Activated CD4-positive, alpha-beta memory T cell treated with anti-CD3 and anti-CD28 coated beads, Interleukin-2, amount 10 ng/mL, durations not matched to agents 7 days and 5 days (primary cell): ENCODE measurements around the gene S100A16. TPM values are rescaled to one million over a fixed set of nuclear protein-coding genes. Genes with fewer than 3 reads are reported as not detected.
A peak's percentile ranks its signal among the peaks of the same experiment; 100 is the strongest.

ENCODE experiments used
- CTCF ChIA-PET: fragments of 350-600 bp; sonication (Branson Sonifier 250); formaldehyde crosslinking; loops from one replicate; lab custom pipeline; 2021; ENCODE audit warnings: antibody characterized with exemption, inconsistent platforms; lab: Charles Lee
- POLR2A ChIA-PET: fragments of 350-600 bp; sonication (Branson Sonifier 250); formaldehyde crosslinking; loops from one replicate; lab custom pipeline; 2021; ENCODE audit warnings: antibody characterized with exemption; lab: Charles Lee
- DNase-seq: peaks from one replicate; pipeline ENCODE4 v3.0.0-alpha.2; 2020
- H3K27ac Mint-ChIP-seq: one replicate; pipeline ENCODE4 v1.8.0; 2021; ENCODE audit warnings: mild to moderate bottlenecking, mixed read lengths
- H3K27me3 Mint-ChIP-seq: one replicate; pipeline ENCODE4 v1.8.0; 2021; ENCODE audit warnings: mixed read lengths
- H3K36me3 Mint-ChIP-seq: one replicate; pipeline ENCODE4 v1.8.0; 2021; ENCODE audit warnings: low read depth, mixed read lengths
- H3K4me1 Mint-ChIP-seq: one replicate; pipeline ENCODE4 v1.8.0; 2021; ENCODE audit warnings: mixed read lengths
- H3K4me3 Mint-ChIP-seq: one replicate; pipeline ENCODE4 v1.8.0; 2021; ENCODE audit warnings: mild to moderate bottlenecking, mixed read lengths
- H3K9me3 Mint-ChIP-seq: one replicate; pipeline ENCODE4 v1.8.0; 2021; ENCODE audit warnings: mixed read lengths
- total RNA-seq, 2 experiments: library from RNA; stranded (reverse); gene quantifications; one replicate each; pipeline ENCODE4 v1.2.3, GENCODE V29; 2021

S100A16 gene
- not detected for total RNA-seq

- no peaks in the 10 kb centered on the region for H3K9me3 Mint-ChIP-seq
- ChIA-PET CTCF (interaction anchor here (1.8 kb wide), 1 partner anchor 9 kb away, joined by 6 read pairs; no protein-coding TSS in a partner anchor), POLR2A (no interaction called here)
- DNase-seq, result no peak
- peaks cover 4% of the 10 kb centered on the region for H3K4me1 Mint-ChIP-seq
- H3K36me3 Mint-ChIP-seq, result no peaks in the 10 kb centered on the region
- H3K27me3 Mint-ChIP-seq, result no peaks in the 10 kb centered on the region
- no peak within 1 kb of the TSS for H3K27ac Mint-ChIP-seq
- no peak within 1 kb of the TSS for H3K4me3 Mint-ChIP-seq
Observed at GRCh38 chr1:153612755-153613331, at the start of gene S100A16. Gene S100A16, minus strand, starts transcription at chr1:153613137. Its CDS starts 4,986 bp downstream, at chr1:153608151.

DNA sequence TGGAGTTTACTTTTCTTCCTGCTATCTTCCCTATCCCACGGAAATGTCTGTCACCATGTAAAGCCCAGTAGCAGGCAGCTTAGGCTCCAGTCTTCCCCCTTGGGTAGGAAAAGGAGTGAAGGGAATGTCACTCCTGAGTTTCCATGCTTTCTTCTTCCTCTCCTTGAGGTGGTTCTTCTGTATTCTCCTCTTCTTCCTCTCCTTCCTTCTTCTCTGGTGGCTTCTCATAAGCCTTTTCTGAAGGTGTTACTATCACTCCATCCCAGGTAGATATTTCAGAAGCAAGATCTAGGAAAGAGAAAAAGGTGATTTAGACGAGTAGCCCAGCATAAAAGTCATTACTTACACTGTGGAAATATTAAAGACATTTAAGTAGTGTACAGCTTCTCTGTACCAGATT lies 49.3 kb upstream of the S100A16 start:
- Mint-ChIP-seq H3K36me3 (peaks cover 70% of the 10 kb centered on the region), H3K27ac (no peak overlapping the region), H3K9me3 (no peaks in the 10 kb centered on the region), H3K4me3 (no peak overlapping the region), H3K27me3 (no peaks in the 10 kb centered on the region), H3K4me1 (peaks cover 24% of the 10 kb centered on the region)
- DNase-seq, result no peak
- ChIA-PET CTCF (no interaction called here), POLR2A (interaction anchor here (1.1 to 2.3 kb wide), 2 partner anchors 13 to 29 kb away, joined by 3 to 7 read pairs; partner anchors contain the start of gene CHTOP)

GRCh38 chr1:153661111-153661708 lies 48.3 kb upstream of the S100A16 start:
- ChIA-PET POLR2A (interaction anchor here (1.2 to 4.1 kb wide), 4 partner anchors 10 to 27 kb away, joined by 3 to 32 read pairs (median 6); partner anchors contain the start of genes CHTOP and ILF2), CTCF (no interaction called here)
- Mint-ChIP-seq H3K27ac (no peak overlapping the region), H3K4me1 (peaks cover 23% of the 10 kb centered on the region), H3K4me3 (no peak overlapping the region), H3K27me3 (no peaks in the 10 kb centered on the region), H3K9me3 (no peaks in the 10 kb centered on the region), H3K36me3 (peaks cover 59% of the 10 kb centered on the region)
- DNase-seq, result no peak

- peak overlapping the region; percentile 95 for H3K4me3 Mint-ChIP-seq
- peak overlapping the region; percentile 90 for H3K27ac Mint-ChIP-seq
- no peak for DNase-seq
- peaks cover 44% of the 10 kb centered on the region for H3K36me3 Mint-ChIP-seq
- ChIA-PET POLR2A (interaction anchor here (0.9 to 4.1 kb wide), 10 partner anchors 8 to 116 kb away, joined by 4 to 32 read pairs (median 6); partner anchors contain the start of genes CHTOP, ILF2 and SLC27A3), CTCF (interaction anchor here (1.3 to 1.4 kb wide), 3 partner anchors 11 to 327 kb away, joined by 3 to 7 read pairs (median 4); partner anchors contain the start of genes CHTOP and RAB13)
- H3K27me3 Mint-ChIP-seq, result no peaks in the 10 kb centered on the region
- no peaks in the 10 kb centered on the region for H3K9me3 Mint-ChIP-seq
- peaks cover 24% of the 10 kb centered on the region for H3K4me1 Mint-ChIP-seq
Observed at GRCh38 chr1:153659656-153660055, 46.7 kb upstream of the S100A16 start.

- DNase-seq, result no peak
- H3K9me3 Mint-ChIP-seq, result no peaks in the 10 kb centered on the region
- ChIA-PET POLR2A (interaction anchor here (0.9 to 4.1 kb wide), 12 partner anchors 8 to 264 kb away, joined by 4 to 32 read pairs (median 5); partner anchors contain the start of genes CHTOP, GATAD2B, ILF2 and SLC27A3), CTCF (interaction anchor here (1.3 to 1.4 kb wide), 4 partner anchors 11 to 327 kb away, joined by 3 to 7 read pairs (median 4); partner anchors contain the start of genes CHTOP, ILF2 and RAB13)
- H3K4me3 Mint-ChIP-seq, result peak overlapping the region; percentile 95
- peaks cover 39% of the 10 kb centered on the region for H3K36me3 Mint-ChIP-seq
- peak overlapping the region; percentile 90 for H3K27ac Mint-ChIP-seq
- no peaks in the 10 kb centered on the region for H3K27me3 Mint-ChIP-seq
- peaks cover 24% of the 10 kb centered on the region for H3K4me1 Mint-ChIP-seq
Observed at GRCh38 chr1:153659175-153659534, 46.2 kb upstream of the S100A16 start.

- H3K27me3 Mint-ChIP-seq, result no peaks in the 10 kb centered on the region
- peak; percentile 93 for DNase-seq
- ChIA-PET CTCF (interaction anchor here (1.3 to 1.4 kb wide), 4 partner anchors 10 to 328 kb away, joined by 3 to 7 read pairs (median 4); partner anchors contain the start of genes CHTOP, ILF2 and RAB13), POLR2A (interaction anchor here (0.9 to 4.1 kb wide), 11 partner anchors 9 to 265 kb away, joined by 4 to 32 read pairs (median 5); partner anchors contain the start of genes CHTOP, GATAD2B, ILF2 and SLC27A3)
- H3K36me3 Mint-ChIP-seq, result peaks cover 34% of the 10 kb centered on the region
- peak within 1 kb of the TSS; percentile 95 for H3K4me3 Mint-ChIP-seq
- H3K27ac Mint-ChIP-seq, result peak within 1 kb of the TSS; percentile 90
- H3K4me1 Mint-ChIP-seq, result peaks cover 24% of the 10 kb centered on the region
- H3K9me3 Mint-ChIP-seq, result no peaks in the 10 kb centered on the region
Observed at GRCh38 chr1:153658400-153659174, 45.6 kb upstream of the S100A16 start, which contains the start of gene SNAPIN. Gene SNAPIN, plus strand, starts transcription at chr1:153658703. Its CDS starts 41 bp downstream, at chr1:153658744.

DNA sequence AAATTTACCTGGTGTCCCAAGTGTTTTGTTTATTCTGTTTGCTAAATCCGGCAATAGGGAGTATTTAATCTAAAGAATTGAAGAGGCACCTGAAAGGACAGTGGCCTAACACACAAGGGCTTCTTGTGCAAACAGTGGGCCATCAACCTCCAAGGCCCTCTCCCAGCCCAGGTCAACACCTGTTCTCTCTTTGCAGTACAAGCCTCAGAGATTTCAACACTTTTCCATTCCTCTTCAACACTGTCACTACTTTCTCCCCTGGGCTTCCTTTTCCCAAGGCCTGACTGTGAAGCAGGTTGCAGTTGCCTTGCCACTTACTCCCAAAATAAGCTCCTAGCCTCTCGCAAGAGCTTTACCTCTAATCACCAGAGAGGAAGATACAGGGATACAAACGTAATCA lies 42.4 kb upstream of the S100A16 start:
- CTCF ChIA-PET, result no interaction called here
- no peak overlapping the region for H3K27ac Mint-ChIP-seq
- no peaks in the 10 kb centered on the region for H3K27me3 Mint-ChIP-seq
- no peaks in the 10 kb centered on the region for H3K9me3 Mint-ChIP-seq
- no peak for DNase-seq
- POLR2A ChIA-PET, result interaction anchor here (1.1 kb wide), 1 partner anchor 10 kb away, joined by 4 read pairs; no protein-coding TSS in a partner anchor
- H3K36me3 Mint-ChIP-seq, result peaks cover 5% of the 10 kb centered on the region
- peaks cover 15% of the 10 kb centered on the region for H3K4me1 Mint-ChIP-seq
- H3K4me3 Mint-ChIP-seq, result no peak overlapping the region

GRCh38 chr1:153652805-153653500 lies 40.0 kb upstream of the S100A16 start:
- H3K27me3 Mint-ChIP-seq, result no peaks in the 10 kb centered on the region
- H3K36me3 Mint-ChIP-seq, result no peaks in the 10 kb centered on the region
- H3K4me3 Mint-ChIP-seq, result no peak overlapping the region
- POLR2A ChIA-PET, result interaction anchor here (0.9 to 3.3 kb wide), 4 partner anchors 12 to 18 kb away, joined by 3 to 16 read pairs (median 5); no protein-coding TSS in a partner anchor
- DNase-seq, result no peak
- peaks cover 7% of the 10 kb centered on the region for H3K4me1 Mint-ChIP-seq
- no peaks in the 10 kb centered on the region for H3K9me3 Mint-ChIP-seq
- CTCF ChIA-PET, result no interaction called here
- no peak overlapping the region for H3K27ac Mint-ChIP-seq

GRCh38 chr1:153651771-153652170 lies 38.8 kb upstream of the S100A16 start:
- Mint-ChIP-seq H3K27ac (no peak overlapping the region), H3K27me3 (no peaks in the 10 kb centered on the region), H3K4me1 (peaks cover 7% of the 10 kb centered on the region), H3K4me3 (no peak overlapping the region), H3K36me3 (peaks cover 6% of the 10 kb centered on the region), H3K9me3 (no peaks in the 10 kb centered on the region)
- DNase-seq, result no peak
- CTCF ChIA-PET, result interaction anchor here (0.7 to 0.9 kb wide), 2 partner anchors 79 to 143 kb away, joined by 4 read pairs; no protein-coding TSS in a partner anchor
- POLR2A ChIA-PET, result interaction anchor here (1.2 to 3.3 kb wide), 4 partner anchors 11 to 18 kb away, joined by 3 to 16 read pairs (median 5); no protein-coding TSS in a partner anchor

- Mint-ChIP-seq H3K4me3 (no peak overlapping the region), H3K27me3 (no peaks in the 10 kb centered on the region), H3K4me1 (peaks cover 20% of the 10 kb centered on the region), H3K36me3 (peaks cover 25% of the 10 kb centered on the region), H3K27ac (no peak overlapping the region), H3K9me3 (no peaks in the 10 kb centered on the region)
- ChIA-PET CTCF (interaction anchor here (1.4 kb wide), 1 partner anchor 139 kb away, joined by 6 read pairs; no protein-coding TSS in a partner anchor), POLR2A (interaction anchor here (0.6 to 2.8 kb wide), 5 partner anchors 9 to 21 kb away, joined by 3 to 26 read pairs (median 7); partner anchors contain the start of gene CHTOP)
- no peak for DNase-seq
Observed at GRCh38 chr1:153649863-153650235, 36.9 kb upstream of the S100A16 start.

DNA sequence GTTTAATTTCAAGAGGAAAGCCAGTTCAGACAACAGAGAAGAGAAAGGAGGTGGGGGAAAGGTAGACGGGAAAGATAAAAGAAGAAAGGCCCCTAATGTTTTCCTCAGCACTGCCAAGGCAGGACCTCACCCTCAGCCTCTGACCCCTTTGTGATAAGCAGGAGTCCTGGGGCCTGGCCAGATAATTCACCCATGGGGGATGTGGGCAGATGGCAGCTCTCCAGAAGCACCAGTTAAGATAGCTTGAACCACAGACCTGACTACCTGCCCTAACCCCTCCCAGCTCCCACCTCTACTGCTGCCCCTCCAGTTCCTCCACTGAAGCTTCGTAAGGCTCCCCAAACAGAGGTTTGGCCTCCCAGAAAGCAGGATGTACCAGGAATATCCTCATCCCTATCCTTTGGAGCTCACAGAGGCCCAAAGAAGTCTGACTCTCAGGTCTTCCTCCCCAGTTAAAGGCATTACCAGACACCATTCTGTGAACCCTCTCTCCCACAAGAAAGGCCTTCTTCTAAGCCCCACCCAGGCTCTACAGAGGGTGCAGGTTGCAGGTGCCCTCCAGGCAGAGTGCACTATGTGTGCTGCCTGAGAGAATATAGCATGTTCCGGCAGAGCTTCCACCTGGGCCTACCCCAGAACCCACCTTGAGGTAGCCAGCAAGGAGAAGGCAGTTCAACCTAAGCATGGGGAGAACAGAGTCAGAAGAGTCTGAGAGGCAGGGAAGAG lies 36.4 kb upstream of the S100A16 start:
- Mint-ChIP-seq H3K9me3 (no peaks in the 10 kb centered on the region), H3K36me3 (peaks cover 31% of the 10 kb centered on the region), H3K27me3 (no peaks in the 10 kb centered on the region), H3K27ac (no peak overlapping the region), H3K4me1 (peaks cover 20% of the 10 kb centered on the region), H3K4me3 (no peak overlapping the region)
- POLR2A ChIA-PET, result interaction anchor here (0.6 to 2.8 kb wide), 6 partner anchors 9 to 104 kb away, joined by 3 to 26 read pairs (median 6); partner anchors contain the start of genes CHTOP and S100A4
- no peak for DNase-seq
- CTCF ChIA-PET, result interaction anchor here (1.2 to 1.4 kb wide), 2 partner anchors 10 to 138 kb away, joined by 4 to 6 read pairs; partner anchors contain the start of gene SNAPIN
